ENCODE data around the gene ZBTB20. TPM values are rescaled to one million over a fixed set of nuclear protein-coding genes. Genes with fewer than 3 reads are reported as not detected.

ZBTB20 gene
- polyA plus RNA-seq, 1 donor from 2014 or later: 4.8 TPM

DNA sequence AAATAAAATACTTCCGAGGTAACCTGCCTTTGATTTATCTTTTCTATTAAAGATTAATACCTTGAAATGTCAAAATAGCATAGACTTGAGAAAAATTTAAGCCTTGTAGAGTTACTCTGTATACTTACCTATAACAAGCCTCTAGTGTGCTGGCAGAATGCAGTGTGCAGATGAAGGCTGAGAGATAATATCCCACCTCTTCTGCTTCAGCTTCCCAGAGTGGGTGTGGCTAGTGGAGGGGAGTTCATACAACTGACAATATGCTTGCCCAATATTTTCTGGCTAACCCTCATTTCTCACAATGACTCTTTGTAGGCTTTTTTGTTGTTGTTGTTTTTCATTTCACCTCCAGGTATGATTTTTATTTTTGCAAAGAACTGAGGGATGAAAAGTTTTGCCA, 15.7 kb upstream of the ZBTB20 start:
- Histone ChIP-seq H3K9ac (ENCODE audit: low read length) (no peak overlapping the region), H3F3A (ENCODE audit: insufficient read depth, low read length, poor library complexity, severe bottlenecking) (no peaks in the 10 kb centered on the region), H3K36me3 (ENCODE audit: insufficient read depth, low read length) (no peaks in the 10 kb centered on the region), H2AFZ (ENCODE audit: low read depth, low read length) (no peak overlapping the region), H3K79me2 (replicated peaks; ENCODE audit: insufficient read depth, low read length) (no peaks in the 10 kb centered on the region), H3K4me2 (ENCODE audit: low read length) (no peak overlapping the region), H3K9me2 (ENCODE audit: insufficient read depth, low read length) (no peaks in the 10 kb centered on the region), H3K4me3 (ENCODE audit: low read length) (no peak overlapping the region), H3K27ac (ENCODE audit: low read length) (no peak overlapping the region), H3K27me3 (ENCODE audit: insufficient read depth, low read depth, low read length) (no peaks in the 10 kb centered on the region), H3K9me3 (ENCODE audit: low read length) (no peaks in the 10 kb centered on the region), H4K20me1 (ENCODE audit: insufficient read depth) (no peaks in the 10 kb centered on the region)
- TF ChIP-seq POLR2AphosphoS5 (IDR thresholded peaks at IDR 0.05) (no peak), CTCF (IDR thresholded peaks at IDR 0.05; ENCODE audit: poor library complexity, severe bottlenecking) (no peak), EZH2 (IDR thresholded peaks at IDR 0.05; ENCODE audit: borderline replicate concordance, insufficient read depth, low read length, poor library complexity, severe bottlenecking) (no peak), TAF1 (IDR thresholded peaks at IDR 0.05; ENCODE audit: low read depth) (no peak), SMC3 (conservative IDR thresholded peaks at IDR 0.05; ENCODE audit: poor library complexity) (no peak), RAD21 (conservative IDR thresholded peaks at IDR 0.05) (no peak), MXI1 (conservative IDR thresholded peaks at IDR 0.05; ENCODE audit: poor library complexity, severe bottlenecking) (no peak), EP300 (conservative IDR thresholded peaks at IDR 0.05; ENCODE audit: poor library complexity, severe bottlenecking) (no peak)
- TF ChIP-seq, protein P1, sequence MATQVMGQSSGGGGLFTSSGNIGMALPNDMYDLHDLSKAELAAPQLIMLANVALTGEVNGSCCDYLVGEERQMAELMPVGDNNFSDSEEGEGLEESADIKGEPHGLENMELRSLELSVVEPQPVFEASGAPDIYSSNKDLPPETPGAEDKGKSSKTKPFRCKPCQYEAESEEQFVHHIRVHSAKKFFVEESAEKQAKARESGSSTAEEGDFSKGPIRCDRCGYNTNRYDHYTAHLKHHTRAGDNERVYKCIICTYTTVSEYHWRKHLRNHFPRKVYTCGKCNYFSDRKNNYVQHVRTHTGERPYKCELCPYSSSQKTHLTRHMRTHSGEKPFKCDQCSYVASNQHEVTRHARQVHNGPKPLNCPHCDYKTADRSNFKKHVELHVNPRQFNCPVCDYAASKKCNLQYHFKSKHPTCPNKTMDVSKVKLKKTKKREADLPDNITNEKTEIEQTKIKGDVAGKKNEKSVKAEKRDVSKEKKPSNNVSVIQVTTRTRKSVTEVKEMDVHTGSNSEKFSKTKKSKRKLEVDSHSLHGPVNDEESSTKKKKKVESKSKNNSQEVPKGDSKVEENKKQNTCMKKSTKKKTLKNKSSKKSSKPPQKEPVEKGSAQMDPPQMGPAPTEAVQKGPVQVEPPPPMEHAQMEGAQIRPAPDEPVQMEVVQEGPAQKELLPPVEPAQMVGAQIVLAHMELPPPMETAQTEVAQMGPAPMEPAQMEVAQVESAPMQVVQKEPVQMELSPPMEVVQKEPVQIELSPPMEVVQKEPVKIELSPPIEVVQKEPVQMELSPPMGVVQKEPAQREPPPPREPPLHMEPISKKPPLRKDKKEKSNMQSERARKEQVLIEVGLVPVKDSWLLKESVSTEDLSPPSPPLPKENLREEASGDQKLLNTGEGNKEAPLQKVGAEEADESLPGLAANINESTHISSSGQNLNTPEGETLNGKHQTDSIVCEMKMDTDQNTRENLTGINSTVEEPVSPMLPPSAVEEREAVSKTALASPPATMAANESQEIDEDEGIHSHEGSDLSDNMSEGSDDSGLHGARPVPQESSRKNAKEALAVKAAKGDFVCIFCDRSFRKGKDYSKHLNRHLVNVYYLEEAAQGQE (IDR thresholded peaks at IDR 0.05; ENCODE audit: borderline replicate concordance): no peak

DNA sequence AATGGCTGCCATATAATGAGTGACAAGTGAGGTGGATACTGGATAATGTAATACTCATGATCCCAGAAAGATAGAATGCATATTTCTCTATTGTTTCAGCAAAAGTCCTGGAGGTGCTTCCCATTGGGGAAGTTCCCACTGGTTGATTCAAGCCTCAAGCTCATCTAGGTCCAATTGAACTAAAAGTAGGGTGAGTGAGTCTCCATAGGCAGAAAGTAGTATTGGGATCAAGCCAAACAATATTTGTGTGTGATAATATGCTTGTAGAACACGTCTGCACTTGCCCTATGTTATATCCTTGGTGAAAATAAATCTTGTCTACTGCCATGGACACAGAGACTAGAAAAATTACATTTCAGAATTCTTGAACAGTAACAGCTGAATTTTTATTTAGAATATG, 14.8 kb upstream of the ZBTB20 start:
- Histone ChIP-seq H3K9ac (ENCODE audit: low read length) (no peak overlapping the region), H3K27ac (ENCODE audit: low read length) (no peak overlapping the region)

More for the DNA sequence above, 14.8 kb upstream of the ZBTB20 start:
- no peaks in the 10 kb centered on the region for H3K9me2 ChIP-seq (ENCODE audit: insufficient read depth, low read length)
- TF ChIP-seq SMC3 (conservative IDR thresholded peaks at IDR 0.05; ENCODE audit: poor library complexity) (no peak), MXI1 (conservative IDR thresholded peaks at IDR 0.05; ENCODE audit: poor library complexity, severe bottlenecking) (no peak), EZH2 (IDR thresholded peaks at IDR 0.05; ENCODE audit: borderline replicate concordance, insufficient read depth, low read length, poor library complexity, severe bottlenecking) (no peak), CTCF (IDR thresholded peaks at IDR 0.05; ENCODE audit: poor library complexity, severe bottlenecking) (no peak), TAF1 (IDR thresholded peaks at IDR 0.05; ENCODE audit: low read depth) (no peak), POLR2AphosphoS5 (IDR thresholded peaks at IDR 0.05) (no peak), RAD21 (conservative IDR thresholded peaks at IDR 0.05) (no peak), EP300 (conservative IDR thresholded peaks at IDR 0.05; ENCODE audit: poor library complexity, severe bottlenecking) (no peak)
- TF ChIP-seq, protein P1 (IDR thresholded peaks at IDR 0.05; ENCODE audit: borderline replicate concordance): no peak
- H2AFZ ChIP-seq (ENCODE audit: low read depth, low read length): no peak overlapping the region
- no peaks in the 10 kb centered on the region for H4K20me1 ChIP-seq (ENCODE audit: insufficient read depth)
- no peaks in the 10 kb centered on the region for H3K27me3 ChIP-seq (ENCODE audit: insufficient read depth, low read depth, low read length)
- H3K79me2 ChIP-seq (replicated peaks; ENCODE audit: insufficient read depth, low read length): no peaks in the 10 kb centered on the region
- no peak overlapping the region for H3K4me2 ChIP-seq (ENCODE audit: low read length)
- no peaks in the 10 kb centered on the region for H3F3A ChIP-seq (ENCODE audit: insufficient read depth, low read length, poor library complexity, severe bottlenecking)
- H3K4me3 ChIP-seq (ENCODE audit: low read length): no peak overlapping the region
- no peaks in the 10 kb centered on the region for H3K9me3 ChIP-seq (ENCODE audit: low read length)
- no peaks in the 10 kb centered on the region for H3K36me3 ChIP-seq (ENCODE audit: insufficient read depth, low read length)

Measured in neural cell (in vitro differentiated cells).